ENCODE data around the gene ANXA5.

GRCh38 chr4:121632636-121633035 lies 64.1 kb downstream of the ANXA5 start:
- TF ChIP-seq CTCF (conservative IDR thresholded peaks at IDR 0.05 in 1 of 2, IDR thresholded peaks at IDR 0.05 in 1 of 2; ENCODE audit: low read depth in 1 of 2, low read length in 2 of 2) (no peak), EZH2 (IDR thresholded peaks at IDR 0.05; ENCODE audit: low read length, missing control alignments) (no peak)
